SU-DHL-6 (cell line): ENCODE data around the gene ACOT11.

Source experiments
- H2AFZ ChIP-seq: fragments of 200-600 bp; sonication (generic); 2 replicates; pipeline ENCODE4 v1.6.1; 2014; ENCODE audit warnings: low read depth, mild to moderate bottlenecking, moderate library complexity, mixed read lengths, antibody characterized with exemption, low read length; ENCODE audit not compliant: severe bottlenecking
- H3F3A ChIP-seq: fragments of 200-600 bp; shearing (Covaris generic); 2 replicates; pipeline ENCODE4 v1.6.0; 2016; ENCODE audit warnings: antibody characterized with exemption, mild to moderate bottlenecking; ENCODE audit not compliant: insufficient read depth
- H3K27ac ChIP-seq: fragments of 200-600 bp; sonication (generic); 2 replicates; pipeline ENCODE4 v1.5.1; 2016; ENCODE audit warnings: low read depth, mild to moderate bottlenecking, low read length, moderate library complexity, mixed read lengths
- H3K27me3 ChIP-seq: fragments of 200-600 bp; sonication (generic), shearing (Covaris generic); 2 replicates; pipeline ENCODE4 v1.6.0; 2014; ENCODE audit warnings: mild to moderate bottlenecking, low read length
- H3K36me3 ChIP-seq: fragments of 200-600 bp; sonication (generic); 2 replicates; pipeline ENCODE4 v1.6.1; 2014; ENCODE audit warnings: mild to moderate bottlenecking, low read length, mixed read lengths
- H3K4me2 ChIP-seq: fragments of 300-600, 200-600 bp; shearing (Covaris generic), sonication (generic); 2 replicates; pipeline ENCODE4 v1.6.0; 2014; ENCODE audit warnings: low read length, low read depth, mild to moderate bottlenecking; ENCODE audit not compliant: poor library complexity, severe bottlenecking
- H3K4me3 ChIP-seq: fragments of 200-600 bp; sonication (generic); 2 replicates; pipeline ENCODE4 v1.5.1; 2014; ENCODE audit warnings: antibody characterized with exemption, low read length, mild to moderate bottlenecking, mixed read lengths; ENCODE audit not compliant: insufficient read depth, poor library complexity, severe bottlenecking
- H3K79me2 ChIP-seq: fragments of 200-600 bp; sonication (generic); 2 replicates; pipeline ENCODE4 v1.6.1; 2014; ENCODE audit warnings: mild to moderate bottlenecking, low read length, moderate library complexity; ENCODE audit not compliant: insufficient read depth
- H3K9ac ChIP-seq: fragments of 200-600 bp; sonication (generic); 2 replicates; pipeline ENCODE4 v1.7.0; 2014; ENCODE audit warnings: mild to moderate bottlenecking, low read length
- H3K9me2 ChIP-seq: fragments of 200-600 bp; sonication (generic); replicated peaks from 2 replicates; pipeline ENCODE4 v1.6.1; 2014; ENCODE audit warnings: low read length; ENCODE audit not compliant: insufficient read depth
- H3K9me3 ChIP-seq: fragments of 200-600 bp; sonication (generic); 2 replicates; pipeline ENCODE4 v1.6.1; 2014; ENCODE audit warnings: low read length, mixed read lengths; ENCODE audit not compliant: insufficient read depth
- H4K20me1 ChIP-seq: fragments of 200-600 bp; sonication (generic); 2 replicates; pipeline ENCODE4 v1.6.1; 2014; ENCODE audit warnings: low read depth, mild to moderate bottlenecking, antibody characterized with exemption, low read length, moderate library complexity, mixed read lengths
- CTCF ChIP-seq: fragments of 200-600 bp; sonication (generic); IDR thresholded peaks from one replicate; pipeline ENCODE4 v1.5.1; 2017; ENCODE audit warnings: antibody characterized with exemption, mild to moderate bottlenecking, low read length, moderate library complexity; ENCODE audit not compliant: insufficient read depth, poor library complexity, severe bottlenecking
- EZH2phosphoT487 ChIP-seq: fragments of 200-600 bp; sonication (generic), shearing (Covaris generic); conservative IDR thresholded peaks from 2 replicates; pipeline ENCODE4 v1.6.1; 2018; ENCODE audit warnings: mild to moderate bottlenecking, antibody characterized with exemption, low read length, moderate library complexity, mixed read lengths

ACOT11 gene

GRCh38 chr1:54645806-54646676, 98.0 kb downstream of the ACOT11 start:
- no peak overlapping the region for H3K9ac ChIP-seq
- peaks cover 5% of the 10 kb centered on the region; the same call in 1 of the 2 replicates for H3K9me3 ChIP-seq
- H3K9me2 ChIP-seq: no peaks in the 10 kb centered on the region
- H3K27me3 ChIP-seq: no peaks in the 10 kb centered on the region; the same call in 1 of the 2 replicates
- TF ChIP-seq EZH2phosphoT487: no peak
- TF ChIP-seq CTCF: no peak
- H4K20me1 ChIP-seq: no peaks in the 10 kb centered on the region
- no peaks in the 10 kb centered on the region for H3F3A ChIP-seq
- no peak overlapping the region for H3K27ac ChIP-seq
- H3K36me3 ChIP-seq: no peaks in the 10 kb centered on the region
- no peak overlapping the region for H3K4me3 ChIP-seq
- no peak overlapping the region for H2AFZ ChIP-seq
- H3K79me2 ChIP-seq: no peaks in the 10 kb centered on the region
- H3K4me2 ChIP-seq: no peak overlapping the region

- Histone ChIP-seq H3K9me2 (no peaks in the 10 kb centered on the region), H3K4me2 (no peak overlapping the region), H3K27ac (no peak overlapping the region), H3K4me3 (no peak overlapping the region), H3F3A (no peaks in the 10 kb centered on the region), H3K9ac (no peak overlapping the region), H3K79me2 (no peaks in the 10 kb centered on the region), H3K36me3 (no peaks in the 10 kb centered on the region), H3K9me3 (no peaks in the 10 kb centered on the region), H4K20me1 (no peaks in the 10 kb centered on the region), H2AFZ (no peak overlapping the region), H3K27me3 (no peaks in the 10 kb centered on the region)
- no peak for TF ChIP-seq CTCF
- TF ChIP-seq EZH2phosphoT487: no peak
These were observed 101.3 kb downstream of the ACOT11 start for GRCh38 chr1:54649130-54649898.

GRCh38 chr1:54649921-54650320, 101.9 kb downstream of the ACOT11 start:
- no peak overlapping the region for H3K4me2 ChIP-seq
- TF ChIP-seq EZH2phosphoT487 (no peak), CTCF (no peak)
- H3K9me3 ChIP-seq: no peaks in the 10 kb centered on the region
- H3K36me3 ChIP-seq: no peaks in the 10 kb centered on the region
- H3K27ac ChIP-seq: no peak overlapping the region
- H3K9me2 ChIP-seq: no peaks in the 10 kb centered on the region
- no peaks in the 10 kb centered on the region for H3F3A ChIP-seq
- H3K4me3 ChIP-seq: no peak overlapping the region
- H4K20me1 ChIP-seq: no peaks in the 10 kb centered on the region
- no peaks in the 10 kb centered on the region for H3K79me2 ChIP-seq
- H2AFZ ChIP-seq: no peak overlapping the region
- H3K27me3 ChIP-seq: no peaks in the 10 kb centered on the region
- no peak overlapping the region for H3K9ac ChIP-seq
